A673 (cell line): Measurements from ENCODE around the gene COG2.

Source experiments
- EZH2 ChIP-seq: fragments of 200-600 bp; sonication (generic); IDR thresholded peaks from 2 replicates; pipeline ENCODE4 v1.6.1; 2017; ENCODE audit warnings: borderline replicate concordance, low read depth, mild to moderate bottlenecking, mixed read lengths, antibody characterized with exemption, low read length; ENCODE audit not compliant: poor library complexity, severe bottlenecking
- TF ChIP-seq, protein P1 (sequence below): fragments of 300-800, 200-600 bp; sonication (generic); conservative IDR thresholded peaks from 2 replicates; pipeline ENCODE4 v1.5.1; 2017; ENCODE audit warnings: low read depth, mild to moderate bottlenecking, antibody characterized with exemption, low read length, moderate library complexity, mixed read lengths

DNA sequence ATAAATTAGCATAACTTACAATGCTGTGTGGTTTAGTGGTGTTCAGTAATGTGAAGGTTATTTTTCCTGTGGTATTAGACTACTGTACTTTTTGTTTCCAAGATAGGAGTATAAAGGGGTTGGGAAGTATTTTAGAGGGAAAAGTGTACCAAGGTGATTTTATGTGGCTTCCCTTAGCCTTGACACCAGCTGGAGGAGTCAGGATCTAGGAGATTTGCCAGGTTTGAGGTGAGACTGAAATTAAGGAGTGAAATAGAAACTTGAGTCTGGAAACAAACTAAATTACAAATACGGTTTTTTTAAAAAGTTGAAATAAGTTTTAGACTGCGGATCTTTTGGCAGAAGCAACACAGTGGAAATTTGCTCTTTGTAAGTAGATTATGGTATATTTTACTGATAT lies 32.3 kb downstream of the COG2 start:
- no peak for TF ChIP-seq EZH2
- TF ChIP-seq, protein P1, sequence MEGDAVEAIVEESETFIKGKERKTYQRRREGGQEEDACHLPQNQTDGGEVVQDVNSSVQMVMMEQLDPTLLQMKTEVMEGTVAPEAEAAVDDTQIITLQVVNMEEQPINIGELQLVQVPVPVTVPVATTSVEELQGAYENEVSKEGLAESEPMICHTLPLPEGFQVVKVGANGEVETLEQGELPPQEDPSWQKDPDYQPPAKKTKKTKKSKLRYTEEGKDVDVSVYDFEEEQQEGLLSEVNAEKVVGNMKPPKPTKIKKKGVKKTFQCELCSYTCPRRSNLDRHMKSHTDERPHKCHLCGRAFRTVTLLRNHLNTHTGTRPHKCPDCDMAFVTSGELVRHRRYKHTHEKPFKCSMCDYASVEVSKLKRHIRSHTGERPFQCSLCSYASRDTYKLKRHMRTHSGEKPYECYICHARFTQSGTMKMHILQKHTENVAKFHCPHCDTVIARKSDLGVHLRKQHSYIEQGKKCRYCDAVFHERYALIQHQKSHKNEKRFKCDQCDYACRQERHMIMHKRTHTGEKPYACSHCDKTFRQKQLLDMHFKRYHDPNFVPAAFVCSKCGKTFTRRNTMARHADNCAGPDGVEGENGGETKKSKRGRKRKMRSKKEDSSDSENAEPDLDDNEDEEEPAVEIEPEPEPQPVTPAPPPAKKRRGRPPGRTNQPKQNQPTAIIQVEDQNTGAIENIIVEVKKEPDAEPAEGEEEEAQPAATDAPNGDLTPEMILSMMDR, result no peak
